Left ventricle myocardium inferior (tissue), 1 donor: ENCODE data around the gene TNFAIP2. TPM values are rescaled to one million over a fixed set of nuclear protein-coding genes. Genes with fewer than 3 reads are reported as not detected.

Experiments used
- DNase-seq: peaks from one replicate; pipeline ENCODE4 v3.0.0-alpha.2; 2020
- H3K27ac ChIP-seq: fragments of 200-600 bp; replicated peaks from 2 replicates; pipeline ENCODE4 v1.8.0; 2021
- H3K27me3 ChIP-seq: fragments of 200-600 bp; 2 replicates; pipeline ENCODE4 v1.8.0; 2021; ENCODE audit warnings: low read depth
- H3K36me3 ChIP-seq: fragments of 200-600 bp; 2 replicates; pipeline ENCODE4 v1.8.0; 2021
- H3K4me1 ChIP-seq: fragments of 200-600 bp; 2 replicates; pipeline ENCODE4 v1.8.0; 2021
- H3K4me3 ChIP-seq: fragments of 200-600 bp; 2 replicates; pipeline ENCODE4 v1.8.0; 2021; ENCODE audit warnings: mild to moderate bottlenecking, moderate library complexity
- H3K9me3 ChIP-seq: fragments of 200-600 bp; replicated peaks from 2 replicates; pipeline ENCODE4 v1.8.0; 2021
- CTCF ChIP-seq: fragments of 200-600 bp; IDR thresholded peaks from 2 replicates; pipeline ENCODE4 v1.8.0; 2021; ENCODE audit warnings: antibody characterized with exemption, mild to moderate bottlenecking, borderline replicate concordance
- intact Hi-C: fragments of 100-400 bp; cut with micrococcal nuclease; formaldehyde crosslinking; loops from one replicate; pipeline ENCODE4 v1.11.0; 2022
- total RNA-seq: library from RNA; stranded (reverse); fragmentation: NEBNext Ultra II Directional; extraction: Animal tissue kit (Norgen Biotek cat#: 25700); gene quantifications from one replicate; pipeline ENCODE4 v1.2.1, GENCODE V29; 2021
- donor health status: DM: no; HTN: yes; CAD: no; lungs with severe emphysema.

The TNFAIP2 gene
- total RNA-seq, 1 donor from 2014 or later, result 40.1 TPM

- peaks cover 67% of the 10 kb centered on the region for H3K4me1 ChIP-seq
- no peaks in the 10 kb centered on the region for H3K9me3 ChIP-seq
- DNase-seq, result no peak
- H3K27ac ChIP-seq, result peak overlapping the region; percentile 27
- intact Hi-C loops, result no loop called here
- H3K27me3 ChIP-seq, result no peaks in the 10 kb centered on the region
- H3K4me3 ChIP-seq, result no peak overlapping the region
- H3K36me3 ChIP-seq, result peaks cover 68% of the 10 kb centered on the region
- TF ChIP-seq CTCF, result no peak
Measured at GRCh38 chr14:103132381-103133209, 9.3 kb downstream of the TNFAIP2 start.

GRCh38 chr14:103133210-103134140, 10.2 kb downstream of the TNFAIP2 start:
- Histone ChIP-seq H3K27me3 (no peaks in the 10 kb centered on the region), H3K9me3 (no peaks in the 10 kb centered on the region), H3K27ac (no peak overlapping the region), H3K36me3 (peaks cover 64% of the 10 kb centered on the region), H3K4me3 (no peak overlapping the region), H3K4me1 (peaks cover 67% of the 10 kb centered on the region)
- TF ChIP-seq CTCF, result no peak
- DNase-seq, result no peak
- intact Hi-C loops, result no loop called here

GRCh38 chr14:103134405-103134804, 11.1 kb downstream of the TNFAIP2 start:
- TF ChIP-seq CTCF, result no peak
- no peak for DNase-seq
- H3K4me3 ChIP-seq, result no peak overlapping the region
- H3K4me1 ChIP-seq, result peaks cover 67% of the 10 kb centered on the region
- no peaks in the 10 kb centered on the region for H3K27me3 ChIP-seq
- H3K9me3 ChIP-seq, result no peaks in the 10 kb centered on the region
- intact Hi-C loops, result no loop called here
- no peak overlapping the region for H3K27ac ChIP-seq
- H3K36me3 ChIP-seq, result peaks cover 59% of the 10 kb centered on the region

- peak; percentile 6 for DNase-seq
- no peaks in the 10 kb centered on the region for H3K27me3 ChIP-seq
- peaks cover 55% of the 10 kb centered on the region for H3K36me3 ChIP-seq
- H3K9me3 ChIP-seq, result no peaks in the 10 kb centered on the region
- intact Hi-C loops, result no loop called here
- no peak overlapping the region for H3K27ac ChIP-seq
- no peak for TF ChIP-seq CTCF
- H3K4me3 ChIP-seq, result no peak overlapping the region
- peaks cover 62% of the 10 kb centered on the region for H3K4me1 ChIP-seq
Measured at GRCh38 chr14:103134919-103135318, 11.7 kb downstream of the TNFAIP2 start.

DNA sequence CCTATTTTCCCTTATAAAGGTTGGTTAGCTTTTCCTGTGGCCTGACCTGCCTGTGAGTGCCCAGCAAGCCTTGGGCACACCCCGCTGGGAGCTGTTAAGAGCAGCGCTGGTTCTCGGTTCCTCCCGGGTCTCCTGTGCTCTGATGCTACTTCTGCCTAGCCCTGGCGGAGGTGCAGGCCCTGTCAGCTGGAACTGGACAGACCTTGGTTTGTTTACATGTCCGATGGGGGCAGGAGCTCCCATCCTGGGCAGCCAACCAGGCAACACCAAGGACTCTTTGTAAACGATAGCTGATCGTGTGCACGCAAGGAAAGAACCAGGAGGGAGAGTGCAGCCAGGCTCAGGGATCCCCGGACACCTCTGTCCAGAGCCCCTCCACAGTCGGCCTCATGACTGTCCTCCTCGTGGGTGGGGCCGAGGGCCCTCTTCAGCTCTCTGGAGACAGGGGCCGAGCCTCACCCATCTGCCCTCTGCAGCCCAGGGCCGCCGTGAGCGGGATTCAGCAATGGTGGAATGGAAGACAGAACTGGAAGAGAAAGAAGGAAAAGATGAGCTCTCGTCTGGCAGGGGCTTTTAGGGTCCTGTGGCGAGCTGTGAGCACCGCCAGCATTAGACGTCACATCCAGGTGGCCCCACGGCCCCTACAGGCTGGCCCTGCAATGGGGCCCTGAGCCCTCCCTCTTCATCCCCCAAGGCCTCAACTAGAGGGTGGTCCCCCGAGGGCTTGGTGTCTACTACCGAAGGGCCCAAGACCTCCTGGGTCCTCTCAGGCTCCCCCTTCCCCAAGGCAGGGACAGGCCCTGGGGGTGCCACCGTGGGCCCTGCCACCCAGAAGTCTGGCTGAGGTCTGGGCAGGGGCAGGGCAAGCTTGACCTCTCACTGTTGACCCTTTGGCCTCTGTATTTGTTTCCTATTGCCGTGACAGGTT, 12.3 kb downstream of the TNFAIP2 start:
- Histone ChIP-seq H3K4me3 (no peak overlapping the region), H3K9me3 (no peaks in the 10 kb centered on the region), H3K36me3 (peaks cover 48% of the 10 kb centered on the region), H3K27ac (no peak overlapping the region), H3K4me1 (peaks cover 55% of the 10 kb centered on the region), H3K27me3 (no peaks in the 10 kb centered on the region)
- intact Hi-C loops, result no loop called here
- no peak for TF ChIP-seq CTCF
- peak; percentile 10 for DNase-seq
